ENCODE data around the gene MACROD2.

Gene MACROD2

GRCh38 chr20:15756754-15757115 is 1761.4 kb downstream of the MACROD2 start:
- H3K36me3 ChIP-seq (ENCODE audit: control insufficient read depth in 2 of 2, insufficient read depth in 2 of 2, low read length in 2 of 2): no peaks in the 10 kb centered on the region
- H3K9ac ChIP-seq (ENCODE audit: low read length in 2 of 2): no peak overlapping the region
- peaks cover 12% of the 10 kb centered on the region for H3K4me1 ChIP-seq (ENCODE audit: control insufficient read depth, insufficient read depth, low read length)
- no peak overlapping the region for H3K4me3 ChIP-seq (ENCODE audit: low read length in 2 of 2)
- no peaks in the 10 kb centered on the region for H3K27me3 ChIP-seq (ENCODE audit: control insufficient read depth in 1 of 2, insufficient read depth in 2 of 2, low read length in 2 of 2)
- H3K9me3 ChIP-seq (ENCODE audit: control insufficient read depth in 2 of 2, low read length in 2 of 2): no peaks in the 10 kb centered on the region
- H3K27ac ChIP-seq (ENCODE audit: low read length): no peak overlapping the region

- peak overlapping the region; percentile 3 for H3K27ac ChIP-seq (ENCODE audit: low read length)
Measured at GRCh38 chr20:15759594-15759993, 1764.3 kb downstream of the MACROD2 start.

GRCh38 chr20:15760001-15760621 is 1764.8 kb downstream of the MACROD2 start:
- Histone ChIP-seq H3K36me3 (ENCODE audit: control insufficient read depth in 2 of 2, insufficient read depth in 2 of 2, low read length in 2 of 2) (no peaks in the 10 kb centered on the region), H3K27ac (ENCODE audit: low read length) (peak overlapping the region; percentile 3), H3K4me3 (ENCODE audit: low read length in 2 of 2) (peak overlapping the region; percentile 37 to 66), H3K9ac (ENCODE audit: low read length in 2 of 2) (peak overlapping the region in 1 of 2 donors; percentile 7), H3K4me1 (ENCODE audit: control insufficient read depth, insufficient read depth, low read length) (peaks cover 12% of the 10 kb centered on the region), H3K9me3 (ENCODE audit: control insufficient read depth in 2 of 2, low read length in 2 of 2) (no peaks in the 10 kb centered on the region), H3K27me3 (ENCODE audit: control insufficient read depth in 1 of 2, insufficient read depth in 2 of 2, low read length in 2 of 2) (no peaks in the 10 kb centered on the region)

More at GRCh38 chr20:15759594-15759993, 1764.3 kb downstream of the MACROD2 start:
- peak overlapping the region in 1 of 2 donors; percentile 7 for H3K9ac ChIP-seq (ENCODE audit: low read length in 2 of 2)
- H3K4me3 ChIP-seq (ENCODE audit: low read length in 2 of 2): peak overlapping the region; percentile 37 to 66
- peaks cover 12% of the 10 kb centered on the region for H3K4me1 ChIP-seq (ENCODE audit: control insufficient read depth, insufficient read depth, low read length)
- H3K9me3 ChIP-seq (ENCODE audit: control insufficient read depth in 2 of 2, low read length in 2 of 2): no peaks in the 10 kb centered on the region
- no peaks in the 10 kb centered on the region for H3K36me3 ChIP-seq (ENCODE audit: control insufficient read depth in 2 of 2, insufficient read depth in 2 of 2, low read length in 2 of 2)
- no peaks in the 10 kb centered on the region for H3K27me3 ChIP-seq (ENCODE audit: control insufficient read depth in 1 of 2, insufficient read depth in 2 of 2, low read length in 2 of 2)

GRCh38 chr20:15763366-15763765 is 1768.0 kb downstream of the MACROD2 start:
- H3K27me3 ChIP-seq (ENCODE audit: control insufficient read depth in 1 of 2, insufficient read depth in 2 of 2, low read length in 2 of 2): no peaks in the 10 kb centered on the region
- peaks cover 12% of the 10 kb centered on the region for H3K4me1 ChIP-seq (ENCODE audit: control insufficient read depth, insufficient read depth, low read length)
- no peak overlapping the region for H3K4me3 ChIP-seq (ENCODE audit: low read length in 2 of 2)
- no peaks in the 10 kb centered on the region for H3K9me3 ChIP-seq (ENCODE audit: control insufficient read depth in 2 of 2, low read length in 2 of 2)
- no peaks in the 10 kb centered on the region for H3K36me3 ChIP-seq (ENCODE audit: control insufficient read depth in 2 of 2, insufficient read depth in 2 of 2, low read length in 2 of 2)
- no peak overlapping the region for H3K27ac ChIP-seq (ENCODE audit: low read length)
- H3K9ac ChIP-seq (ENCODE audit: low read length in 2 of 2): no peak overlapping the region

GRCh38 chr20:15767586-15767985 is 1772.3 kb downstream of the MACROD2 start:
- Histone ChIP-seq H3K4me1 (ENCODE audit: control insufficient read depth, insufficient read depth, low read length) (no peaks in the 10 kb centered on the region), H3K9me3 (ENCODE audit: control insufficient read depth in 2 of 2, low read length in 2 of 2) (no peaks in the 10 kb centered on the region), H3K27me3 (ENCODE audit: control insufficient read depth in 1 of 2, insufficient read depth in 2 of 2, low read length in 2 of 2) (no peaks in the 10 kb centered on the region), H3K4me3 (ENCODE audit: low read length in 2 of 2) (no peak overlapping the region), H3K9ac (ENCODE audit: low read length in 2 of 2) (no peak overlapping the region), H3K36me3 (ENCODE audit: control insufficient read depth in 2 of 2, insufficient read depth in 2 of 2, low read length in 2 of 2) (no peaks in the 10 kb centered on the region), H3K27ac (ENCODE audit: low read length) (no peak overlapping the region)

- Histone ChIP-seq H3K27ac (ENCODE audit: low read length) (no peak overlapping the region), H3K36me3 (ENCODE audit: control insufficient read depth in 2 of 2, insufficient read depth in 2 of 2, low read length in 2 of 2) (no peaks in the 10 kb centered on the region)
Measured at GRCh38 chr20:15767999-15768741, 1772.9 kb downstream of the MACROD2 start.

GRCh38 chr20:15772826-15773225 is 1777.5 kb downstream of the MACROD2 start:
- H3K9me3 ChIP-seq (ENCODE audit: control insufficient read depth in 2 of 2, low read length in 2 of 2): no peaks in the 10 kb centered on the region
- H3K4me1 ChIP-seq (ENCODE audit: control insufficient read depth, insufficient read depth, low read length): no peaks in the 10 kb centered on the region
- H3K27me3 ChIP-seq (ENCODE audit: control insufficient read depth in 1 of 2, insufficient read depth in 2 of 2, low read length in 2 of 2): no peaks in the 10 kb centered on the region
- no peak overlapping the region for H3K27ac ChIP-seq (ENCODE audit: low read length)
- H3K9ac ChIP-seq (ENCODE audit: low read length in 2 of 2): no peak overlapping the region
- no peak overlapping the region for H3K4me3 ChIP-seq (ENCODE audit: low read length in 2 of 2)
- H3K36me3 ChIP-seq (ENCODE audit: control insufficient read depth in 2 of 2, insufficient read depth in 2 of 2, low read length in 2 of 2): no peaks in the 10 kb centered on the region

More at GRCh38 chr20:15767999-15768741, 1772.9 kb downstream of the MACROD2 start:
- Histone ChIP-seq H3K4me1 (ENCODE audit: control insufficient read depth, insufficient read depth, low read length) (no peaks in the 10 kb centered on the region), H3K4me3 (ENCODE audit: low read length in 2 of 2) (no peak overlapping the region), H3K9ac (ENCODE audit: low read length in 2 of 2) (no peak overlapping the region), H3K27me3 (ENCODE audit: control insufficient read depth in 1 of 2, insufficient read depth in 2 of 2, low read length in 2 of 2) (no peaks in the 10 kb centered on the region), H3K9me3 (ENCODE audit: control insufficient read depth in 2 of 2, low read length in 2 of 2) (no peaks in the 10 kb centered on the region)

- H3K27ac ChIP-seq (ENCODE audit: low read length): no peak overlapping the region
- no peaks in the 10 kb centered on the region for H3K9me3 ChIP-seq (ENCODE audit: control insufficient read depth in 2 of 2, low read length in 2 of 2)
- H3K36me3 ChIP-seq (ENCODE audit: control insufficient read depth in 2 of 2, insufficient read depth in 2 of 2, low read length in 2 of 2): no peaks in the 10 kb centered on the region
- H3K4me1 ChIP-seq (ENCODE audit: control insufficient read depth, insufficient read depth, low read length): no peaks in the 10 kb centered on the region
- no peaks in the 10 kb centered on the region for H3K27me3 ChIP-seq (ENCODE audit: control insufficient read depth in 1 of 2, insufficient read depth in 2 of 2, low read length in 2 of 2)
- no peak overlapping the region for H3K4me3 ChIP-seq (ENCODE audit: low read length in 2 of 2)
- no peak overlapping the region for H3K9ac ChIP-seq (ENCODE audit: low read length in 2 of 2)
Measured at GRCh38 chr20:15774926-15775325, 1779.6 kb downstream of the MACROD2 start.

GRCh38 chr20:15776770-15777466 is 1781.6 kb downstream of the MACROD2 start:
- Histone ChIP-seq H3K9me3 (ENCODE audit: control insufficient read depth in 2 of 2, low read length in 2 of 2) (no peaks in the 10 kb centered on the region), H3K4me3 (ENCODE audit: low read length in 2 of 2) (no peak overlapping the region), H3K9ac (ENCODE audit: low read length in 2 of 2) (no peak overlapping the region), H3K27me3 (ENCODE audit: control insufficient read depth in 1 of 2, insufficient read depth in 2 of 2, low read length in 2 of 2) (no peaks in the 10 kb centered on the region), H3K36me3 (ENCODE audit: control insufficient read depth in 2 of 2, insufficient read depth in 2 of 2, low read length in 2 of 2) (no peaks in the 10 kb centered on the region), H3K4me1 (ENCODE audit: control insufficient read depth, insufficient read depth, low read length) (no peaks in the 10 kb centered on the region), H3K27ac (ENCODE audit: low read length) (no peak overlapping the region)

GRCh38 chr20:15784020-15784419 is 1788.7 kb downstream of the MACROD2 start:
- H3K9me3 ChIP-seq (ENCODE audit: control insufficient read depth in 2 of 2, low read length in 2 of 2): no peaks in the 10 kb centered on the region
- no peak overlapping the region for H3K9ac ChIP-seq (ENCODE audit: low read length in 2 of 2)
- no peaks in the 10 kb centered on the region for H3K4me1 ChIP-seq (ENCODE audit: control insufficient read depth, insufficient read depth, low read length)
- H3K27ac ChIP-seq (ENCODE audit: low read length): no peak overlapping the region
- H3K36me3 ChIP-seq (ENCODE audit: control insufficient read depth in 2 of 2, insufficient read depth in 2 of 2, low read length in 2 of 2): no peaks in the 10 kb centered on the region
- no peak overlapping the region for H3K4me3 ChIP-seq (ENCODE audit: low read length in 2 of 2)
- H3K27me3 ChIP-seq (ENCODE audit: control insufficient read depth in 1 of 2, insufficient read depth in 2 of 2, low read length in 2 of 2): no peaks in the 10 kb centered on the region
